HepG2 (cell line): ENCODE data around the gene DROSHA. TPM values are rescaled to one million over a fixed set of nuclear protein-coding genes. Genes with fewer than 3 reads are reported as not detected.

Experiments
- ATAC-seq: fragments of 200-7000 bp; cut with Tn5 transposase; 3 replicates; pipeline ENCODE4 v1.9.1; 2020; ENCODE audit warnings: mild to moderate bottlenecking, moderate library complexity
- BruUV-seq: library from RNA; stranded (reverse); fragments of 400-500 nt; replicated peaks from 2 replicates; lab custom pipeline; 2021; lab: Mats Ljungman, UMichigan
- CTCF ChIA-PET: fragments of 300-600 bp; formaldehyde crosslinking; extraction: SDS; loops from one replicate; lab custom pipeline; 2021; ENCODE audit warnings: low total read pairs, inconsistent platforms, low intra/inter-chr PET ratio; lab: Yijun Ruan, JAX
- POLR2A ChIA-PET: fragments of 350-600 bp; sonication (Branson Sonifier 250); formaldehyde crosslinking; loops from one replicate; lab custom pipeline; 2020; ENCODE audit warnings: antibody characterized with exemption, inconsistent platforms; lab: Yijun Ruan, JAX
- DNase-seq: peaks from one replicate; pipeline ENCODE4 v3.0.0-alpha.2; 2015; ENCODE audit warnings: low spot score
- FAIRE-seq: peaks from 3 replicates; lab custom pipeline; 2011; peaks lifted over from hg19 to GRCh38; lab: Jason Lieb, UNC
- H2AFZ ChIP-seq: one replicate; pipeline ENCODE4 v1.6.1; 2011; ENCODE audit warnings: low read length, inconsistent platforms
- H3K27ac ChIP-seq: fragments of 300-600 bp; 3 replicates; pipeline ENCODE4 v1.8.0; 2011; ENCODE audit warnings: mixed run types, mild to moderate bottlenecking, mixed read lengths, low read length, inconsistent platforms; ENCODE audit not compliant: insufficient read depth; ENCODE audit errors: extremely low read length
- H3K27me3 ChIP-seq, 2 experiments: fragments of 200-600 bp in 1 of 2; 2 replicates in 1 of 2; 3 replicates in 1 of 2; pipeline versions ENCODE4 v1.6.0 to v1.8.0; 2011; ENCODE audit warnings: low read length in 2 of 2, mild to moderate bottlenecking in 2 of 2, moderate library complexity in 2 of 2, inconsistent platforms in 1 of 2; ENCODE audit not compliant: insufficient read depth in 2 of 2, control insufficient read depth in 1 of 2
- H3K36me3 ChIP-seq, 2 experiments: fragments of 200-600 bp in 1 of 2; replicated peaks in 1 of 2; 2 replicates in 1 of 2; 3 replicates in 1 of 2; pipeline versions ENCODE4 v1.5.1 to v1.8.0; 2011; ENCODE audit warnings: low read length in 2 of 2, inconsistent platforms in 1 of 2; ENCODE audit not compliant: insufficient read depth in 2 of 2, control insufficient read depth in 1 of 2
- H3K4me1 ChIP-seq: 2 replicates; pipeline ENCODE4 v1.5.1; 2012; ENCODE audit warnings: low read length, inconsistent platforms; ENCODE audit not compliant: insufficient read depth
- H3K4me2 ChIP-seq: 2 replicates; pipeline ENCODE4 v1.6.0; 2011; ENCODE audit warnings: low read depth, low read length, inconsistent platforms
- H3K4me3 ChIP-seq, 3 experiments: fragments of 200-600 bp in 1 of 3; sonication (generic), shearing (Covaris generic) in 1 of 3; replicated peaks in 1 of 3; 2 replicates each; pipeline ENCODE4 v1.5.1; 2011 to 2016; ENCODE audit warnings: low read length in 3 of 3, inconsistent platforms in 2 of 3, low read depth in 2 of 3, mild to moderate bottlenecking in 2 of 3, control low read depth in 1 of 3, mixed read lengths in 1 of 3; ENCODE audit not compliant: insufficient read depth in 1 of 3
- H3K79me2 ChIP-seq: one replicate; pipeline ENCODE4 v1.6.1; 2011; ENCODE audit warnings: low read length, inconsistent platforms; ENCODE audit not compliant: insufficient read depth
- H3K9ac ChIP-seq: 2 replicates; pipeline ENCODE4 v1.6.0; 2011; ENCODE audit warnings: mild to moderate bottlenecking, low read depth, low read length, inconsistent platforms; ENCODE audit not compliant: insufficient read depth
- H3K9me3 ChIP-seq: 2 replicates; pipeline ENCODE4 v1.5.1; 2012; ENCODE audit warnings: mild to moderate bottlenecking, low read length
- H4K20me1 ChIP-seq: 2 replicates; pipeline ENCODE4 v1.6.0; 2011; ENCODE audit warnings: inconsistent platforms, mild to moderate bottlenecking, low read length, moderate library complexity; ENCODE audit not compliant: insufficient read depth
- FLYWCH1 ChIP-seq: sonication (generic); formaldehyde crosslinking; IDR thresholded peaks from 2 replicates; pipeline ENCODE4 v1.8.1; 2023; ENCODE audit warnings: mild to moderate bottlenecking, missing genetic modification reagents
- MLX ChIP-seq: IDR thresholded peaks from 2 replicates; pipeline ENCODE4 v1.6.1; 2016
- TEF ChIP-seq: sonication (generic); formaldehyde crosslinking; IDR thresholded peaks from 2 replicates; pipeline ENCODE4 v1.5.0; 2020; ENCODE audit warnings: missing genetic modification reagents
- ZFAT ChIP-seq: sonication (generic); formaldehyde crosslinking; conservative IDR thresholded peaks from 2 replicates; pipeline ENCODE4 v1.8.1; 2023; ENCODE audit warnings: missing genetic modification reagents, inconsistent platforms
- ZNF251 ChIP-seq: sonication (generic); formaldehyde crosslinking; IDR thresholded peaks from 2 replicates; pipeline ENCODE4 v1.9.0; 2021; ENCODE audit warnings: mild to moderate bottlenecking, missing genetic modification reagents
- ZNF274 ChIP-seq: sonication (generic); formaldehyde crosslinking; IDR thresholded peaks from 2 replicates; pipeline ENCODE4 v1.5.1; 2020; ENCODE audit warnings: mild to moderate bottlenecking, missing genetic modification reagents
- ZNF431 ChIP-seq: sonication (generic); formaldehyde crosslinking; IDR thresholded peaks from 2 replicates; pipeline ENCODE4 v1.9.0; 2022; ENCODE audit warnings: missing genetic modification reagents, low read depth, mild to moderate bottlenecking, borderline replicate concordance
- ZNF441 ChIP-seq: sonication (generic); formaldehyde crosslinking; IDR thresholded peaks from 2 replicates; pipeline ENCODE4 v1.7.0; 2021; ENCODE audit warnings: missing genetic modification reagents, borderline replicate concordance
- ZNF784 ChIP-seq: sonication (generic); formaldehyde crosslinking; IDR thresholded peaks from 2 replicates; pipeline ENCODE4 v1.5.1; 2020; ENCODE audit warnings: missing genetic modification reagents, mild to moderate bottlenecking, borderline replicate concordance
- WGBS: methylation state at CpG from one replicate; pipeline ENCODE4 v1.1.6; 2017; ENCODE audit warnings: low lambda C conversion rate; 5-methylcytosine and 5-hydroxymethylcytosine counted together
- in situ Hi-C: cut with HindIII; loops from 2 replicates; pipeline ENCODE4 v1.10.0; 2017; ENCODE audit warnings: low pct_unique_long_range_greater_than_20kb; ENCODE audit not compliant: extremely low pct_ligation_motif_present
- intact Hi-C: fragments of 100-400 bp; cut with micrococcal nuclease; formaldehyde crosslinking; loops from one replicate; pipeline ENCODE4 v1.10.0; 2022; ENCODE audit not compliant: unreplicated experiment
- polyA plus RNA-seq, 8 experiments: library from polyadenylated mRNA; depleted of rRNA in 3 of 8; stranded (reverse) in 7 of 8; unstranded in 1 of 8; fragments of >200 nt; fragmentation: Illumina TruSeq in 4 of 8; extraction: Trizol in 4 of 8; gene quantifications; 2 replicates each; pipeline versions ENCODE4 v1.2.1 to v1.2.3, GENCODE V29; 2011 to 2016; ENCODE audit warnings: low read depth in 4 of 8, missing spikeins in 1 of 8, mixed read lengths in 1 of 8; ENCODE audit not compliant: insufficient read depth in 1 of 8
- total RNA-seq, 5 experiments: library from RNA; depleted of rRNA; stranded (reverse); fragments of >200 nt; fragmentation: Illumina TruSeq; extraction: Trizol; gene quantifications; 2 replicates each; pipeline ENCODE4 v1.2.3, GENCODE V29; 2016; ENCODE audit warnings: low read depth in 1 of 5

DROSHA gene
- total and polyA plus RNA-seq, 2 of the 13 experiments (the other 11 are each of a cell fraction or from before 2014, with no cell fraction given): 22.3 to 29.4 TPM

- 97% methylated on average over 1 of the region's 1 CpG for WGBS
- no peak overlapping the region for H3K4me2 ChIP-seq
- POLR2A ChIA-PET: no interaction called here
- DNase-seq: no peak
- H3K9me3 ChIP-seq: no peaks in the 10 kb centered on the region
- H3K4me3 ChIP-seq: no peak overlapping the region
- no peak overlapping the region for H3K27ac ChIP-seq
- H4K20me1 ChIP-seq: no peaks in the 10 kb centered on the region
- intact Hi-C loops (no loop called here), in situ Hi-C loops (no loop called here)
- no TSS peak for BruUV-seq
- H3K79me2 ChIP-seq: no peaks in the 10 kb centered on the region
- H3K9ac ChIP-seq: no peak overlapping the region
- FAIRE-seq: no peak
- no peak for ATAC-seq
- H3K27me3 ChIP-seq: no peaks in the 10 kb centered on the region
- no peaks in the 10 kb centered on the region for H3K4me1 ChIP-seq
- peaks cover 0 to 48% of the 10 kb centered on the region in 2 experiments; a peak in 4 of 5 replicates for H3K36me3 ChIP-seq
- H2AFZ ChIP-seq: no peak overlapping the region
- CTCF ChIA-PET: no interaction called here
- TF ChIP-seq ZNF274 (CRISPR knock-in tag) (no peak), ZNF784 (CRISPR knock-in tag) (no peak), ZFAT (no peak), TEF (CRISPR knock-in tag) (no peak), MLX (CRISPR knock-in tag) (no peak), ZNF431 (no peak), FLYWCH1 (CRISPR knock-in tag) (no peak), ZNF441 (CRISPR knock-in tag) (no peak), ZNF251 (CRISPR knock-in tag) (no peak)
These were observed 95.0 kb downstream of the DROSHA start for GRCh38 chr5:31436851-31437250.
